HG02840 (cell line): ENCODE measurements around the gene AFTPH.
A peak's percentile ranks its signal among the peaks of the same experiment; 100 is the strongest.
"Not testable (repeated sequence)": the region's sequence is repeated elsewhere in the genome, so short reads cannot be mapped to it uniquely, and the experiment has no call there.

ENCODE experiments used
- ATAC-seq: cut with Tn5 transposase; IDR thresholded peaks from one replicate; pipeline ENCODE4 v1.9.1; 2021; ENCODE audit warnings: mild to moderate bottlenecking, moderate library complexity, moderate number of reproducible peaks; ENCODE audit not compliant: unreplicated experiment, low FRiP score

The AFTPH gene

GRCh38 chr2:64498438-64498837 is 25.7 kb upstream of the AFTPH start:
- no peak for ATAC-seq

- ATAC-seq: no peak
Measured at GRCh38 chr2:64500549-64500948, 23.6 kb upstream of the AFTPH start.

- ATAC-seq: no peak
Measured at GRCh38 chr2:64501946-64502345, 22.2 kb upstream of the AFTPH start.

GRCh38 chr2:64502860-64503259 is 21.3 kb upstream of the AFTPH start:
- ATAC-seq: no peak

GRCh38 chr2:64504774-64505720 is 19.1 kb upstream of the AFTPH start:
- ATAC-seq: no peak

- ATAC-seq: no peak
Measured at GRCh38 chr2:64506686-64507085, 17.4 kb upstream of the AFTPH start.

GRCh38 chr2:64514008-64514407 is 10.1 kb upstream of the AFTPH start:
- ATAC-seq: no peak

- ATAC-seq: no peak
Measured at GRCh38 chr2:64515086-64515485, 9.0 kb upstream of the AFTPH start.

GRCh38 chr2:64516651-64517510 is 7.2 kb upstream of the AFTPH start:
- ATAC-seq: no peak

GRCh38 chr2:64517511-64517884 is 6.6 kb upstream of the AFTPH start:
- no peak for ATAC-seq

GRCh38 chr2:64522843-64523428 is 1.2 kb upstream of the AFTPH start:
- ATAC-seq: no peak

- ATAC-seq: peak; percentile 16
Measured at GRCh38 chr2:64524604-64525316, 632 bp downstream of the AFTPH start.

GRCh38 chr2:64525317-64525613 is 1.1 kb downstream of the AFTPH start:
- peak; percentile 24 for ATAC-seq

GRCh38 chr2:64526034-64526433 is 1.9 kb downstream of the AFTPH start:
- ATAC-seq: no peak

GRCh38 chr2:64530946-64531345 is 6.8 kb downstream of the AFTPH start:
- not testable (repeated sequence) for ATAC-seq

- no peak for ATAC-seq
Measured at GRCh38 chr2:64532030-64532429, 7.9 kb downstream of the AFTPH start.

- no peak for ATAC-seq
Measured at GRCh38 chr2:64533882-64534281, 9.8 kb downstream of the AFTPH start.

GRCh38 chr2:64534363-64534762 is 10.2 kb downstream of the AFTPH start:
- no peak for ATAC-seq

GRCh38 chr2:64535024-64535423 is 10.9 kb downstream of the AFTPH start:
- no peak for ATAC-seq

- no peak for ATAC-seq
Measured at GRCh38 chr2:64537991-64538390, 13.9 kb downstream of the AFTPH start.
